ENCODE results near the gene FLT3LG.

DNA sequence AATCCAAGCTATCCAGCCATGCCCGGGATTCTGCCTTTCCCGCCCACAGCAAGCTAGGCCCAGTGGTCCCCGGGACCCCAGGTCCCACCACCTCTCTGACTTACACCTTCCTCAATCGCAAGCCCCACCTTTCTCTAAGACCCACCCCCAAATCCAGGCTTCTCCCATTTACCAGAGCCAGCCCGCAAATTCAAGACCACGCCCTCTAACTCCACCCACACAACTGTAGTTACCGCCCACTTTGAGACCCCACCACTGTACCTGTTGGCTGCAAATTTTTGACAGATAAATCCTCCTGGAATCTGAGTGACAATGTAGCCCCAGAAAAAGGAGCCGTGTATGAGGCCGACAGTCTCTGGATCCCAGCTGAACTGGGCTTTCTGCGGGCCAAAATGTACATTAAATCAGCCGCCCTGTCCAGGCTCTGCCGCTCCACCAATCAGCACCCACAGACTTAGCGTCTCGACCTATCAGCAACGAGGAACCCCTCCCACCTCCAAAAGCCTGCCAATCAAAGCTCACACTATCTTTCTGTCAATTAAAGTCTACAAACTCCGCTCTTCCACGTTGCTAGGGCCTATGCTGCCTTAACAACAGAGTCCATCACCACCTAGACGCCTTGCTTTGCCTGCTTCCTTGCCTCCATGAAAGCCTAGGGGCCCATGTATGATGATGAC is 39.0 kb upstream of the FLT3LG start:
- TF ChIP-seq, protein P1, sequence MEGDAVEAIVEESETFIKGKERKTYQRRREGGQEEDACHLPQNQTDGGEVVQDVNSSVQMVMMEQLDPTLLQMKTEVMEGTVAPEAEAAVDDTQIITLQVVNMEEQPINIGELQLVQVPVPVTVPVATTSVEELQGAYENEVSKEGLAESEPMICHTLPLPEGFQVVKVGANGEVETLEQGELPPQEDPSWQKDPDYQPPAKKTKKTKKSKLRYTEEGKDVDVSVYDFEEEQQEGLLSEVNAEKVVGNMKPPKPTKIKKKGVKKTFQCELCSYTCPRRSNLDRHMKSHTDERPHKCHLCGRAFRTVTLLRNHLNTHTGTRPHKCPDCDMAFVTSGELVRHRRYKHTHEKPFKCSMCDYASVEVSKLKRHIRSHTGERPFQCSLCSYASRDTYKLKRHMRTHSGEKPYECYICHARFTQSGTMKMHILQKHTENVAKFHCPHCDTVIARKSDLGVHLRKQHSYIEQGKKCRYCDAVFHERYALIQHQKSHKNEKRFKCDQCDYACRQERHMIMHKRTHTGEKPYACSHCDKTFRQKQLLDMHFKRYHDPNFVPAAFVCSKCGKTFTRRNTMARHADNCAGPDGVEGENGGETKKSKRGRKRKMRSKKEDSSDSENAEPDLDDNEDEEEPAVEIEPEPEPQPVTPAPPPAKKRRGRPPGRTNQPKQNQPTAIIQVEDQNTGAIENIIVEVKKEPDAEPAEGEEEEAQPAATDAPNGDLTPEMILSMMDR (IDR thresholded peaks at IDR 0.05), result no peak
- TF ChIP-seq POLR2A (IDR thresholded peaks at IDR 0.05) (no peak), POLR2AphosphoS5 (IDR thresholded peaks at IDR 0.05) (no peak)

All from prostate gland (tissue), 2 donors.